GM12874 (cell line): ENCODE results near the gene FAM200A.

Experiments
- CTCF ChIP-seq: IDR thresholded peaks from 2 replicates; pipeline ENCODE4 v1.5.1; 2011; ENCODE audit warnings: low read depth, mild to moderate bottlenecking, control low read depth, low read length, moderate library complexity; ENCODE audit not compliant: insufficient read depth

The FAM200A gene

DNA sequence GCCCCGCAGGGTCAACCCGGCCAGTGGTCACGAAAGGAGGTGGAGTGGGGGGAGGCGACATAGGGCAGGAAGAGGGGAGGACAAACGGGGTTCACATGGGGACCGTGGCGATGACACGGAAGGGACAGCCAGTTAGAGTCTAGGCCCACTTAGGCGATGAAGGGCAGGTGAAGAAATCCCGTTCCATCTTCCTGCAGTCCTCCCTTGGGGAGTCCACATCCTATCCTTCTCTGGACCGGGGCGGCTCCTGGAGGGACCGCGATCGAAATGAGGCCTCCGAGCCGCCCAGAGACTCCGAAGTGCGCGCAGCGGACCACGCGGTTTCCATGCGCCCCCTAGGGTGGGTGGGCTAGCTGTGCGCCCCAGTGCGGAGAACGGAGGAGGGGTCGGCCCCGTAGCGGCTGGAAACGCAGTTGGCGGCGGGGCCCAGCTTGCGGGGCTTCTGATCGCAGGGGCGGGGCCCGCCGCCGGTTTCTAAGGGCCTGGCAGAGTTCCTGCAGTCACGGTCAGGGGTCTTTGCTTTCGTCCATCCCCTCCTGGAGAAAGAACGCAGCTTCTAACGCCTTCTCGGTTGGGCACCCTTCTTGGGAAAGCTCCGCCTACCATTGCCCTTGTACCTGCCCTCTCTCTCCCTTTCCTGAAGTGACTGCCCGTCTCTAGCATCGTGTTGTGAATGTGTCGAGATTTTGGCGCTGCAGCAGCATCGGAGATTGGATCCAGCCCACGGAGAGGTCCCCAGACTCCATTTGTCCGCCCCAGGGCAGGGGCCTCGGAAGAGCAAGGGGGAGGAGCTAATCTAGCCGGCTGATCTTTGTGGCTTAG is 28.3 kb upstream of the FAM200A start:
- 0 out of 2 replicates have a peak, but pooled peaks have one; percentile 32 for TF ChIP-seq CTCF

DNA sequence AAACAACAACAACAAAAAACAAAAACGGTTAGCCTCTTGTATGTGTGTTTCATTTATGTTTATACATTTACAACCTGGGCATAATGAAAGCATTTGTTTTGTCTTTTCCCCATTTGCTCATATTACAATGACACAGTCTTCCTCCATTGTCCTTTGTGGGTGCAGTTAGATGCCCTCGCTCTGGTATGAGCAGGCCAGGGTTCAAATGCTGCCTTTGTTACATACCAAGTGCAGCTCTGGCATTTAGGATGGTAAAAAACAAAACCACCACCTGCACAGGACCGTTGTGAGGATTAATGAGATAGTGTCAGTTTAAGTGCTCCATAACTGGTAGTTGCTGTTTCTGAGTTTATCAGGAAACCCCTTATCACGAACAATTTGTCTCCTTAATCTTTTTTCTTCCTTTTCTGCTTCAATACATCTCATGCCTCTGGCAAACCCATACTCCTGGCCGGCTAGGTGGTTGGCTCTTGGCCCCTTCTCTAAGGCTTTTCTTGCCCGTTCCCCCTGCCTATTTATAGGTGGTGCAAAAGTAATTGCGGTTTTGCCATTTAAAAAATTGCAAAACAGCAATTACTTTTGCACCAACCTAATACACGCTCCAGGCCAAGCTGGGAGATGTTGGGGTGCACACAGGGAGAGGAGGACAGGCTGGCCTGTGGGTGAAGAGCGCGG is 27.5 kb upstream of the FAM200A start:
- no peak for TF ChIP-seq CTCF

DNA sequence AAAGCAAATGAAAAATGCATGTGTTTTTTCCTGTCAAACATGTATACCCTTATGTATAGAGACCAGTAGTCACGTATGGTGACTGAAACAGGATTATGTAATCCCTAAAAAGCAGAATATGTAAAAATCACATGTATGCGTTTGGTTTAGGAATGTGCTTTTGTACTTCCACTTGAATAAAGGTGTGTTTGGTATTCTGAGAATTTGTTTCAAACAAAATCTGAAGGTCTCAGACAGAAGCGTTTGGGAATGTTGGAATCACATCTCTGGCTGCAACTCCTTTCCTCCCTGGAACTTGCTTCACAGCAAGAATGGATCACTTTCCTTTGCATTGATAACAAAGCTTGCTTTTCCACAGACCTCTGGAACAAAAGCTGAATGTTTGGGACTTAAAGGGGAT is 24.3 kb upstream of the FAM200A start:
- TF ChIP-seq CTCF: no peak

DNA sequence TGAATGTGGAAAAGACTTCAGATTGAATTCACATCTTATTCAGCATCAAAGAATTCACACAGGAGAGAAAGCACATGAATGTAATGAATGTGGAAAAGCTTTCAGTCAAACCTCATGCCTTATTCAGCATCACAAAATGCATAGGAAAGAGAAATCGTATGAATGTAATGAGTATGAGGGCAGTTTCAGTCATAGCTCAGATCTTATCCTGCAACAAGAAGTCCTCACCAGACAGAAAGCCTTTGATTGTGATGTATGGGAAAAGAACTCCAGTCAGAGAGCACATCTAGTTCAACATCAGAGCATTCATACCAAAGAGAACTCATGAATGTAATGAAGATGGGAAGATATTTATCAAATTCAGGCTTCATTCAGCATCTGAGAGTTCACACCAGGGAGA is 21.3 kb upstream of the FAM200A start:
- TF ChIP-seq CTCF: no peak

GRCh38 chr7:99571768-99572167 is 19.9 kb upstream of the FAM200A start:
- TF ChIP-seq CTCF: no peak

DNA sequence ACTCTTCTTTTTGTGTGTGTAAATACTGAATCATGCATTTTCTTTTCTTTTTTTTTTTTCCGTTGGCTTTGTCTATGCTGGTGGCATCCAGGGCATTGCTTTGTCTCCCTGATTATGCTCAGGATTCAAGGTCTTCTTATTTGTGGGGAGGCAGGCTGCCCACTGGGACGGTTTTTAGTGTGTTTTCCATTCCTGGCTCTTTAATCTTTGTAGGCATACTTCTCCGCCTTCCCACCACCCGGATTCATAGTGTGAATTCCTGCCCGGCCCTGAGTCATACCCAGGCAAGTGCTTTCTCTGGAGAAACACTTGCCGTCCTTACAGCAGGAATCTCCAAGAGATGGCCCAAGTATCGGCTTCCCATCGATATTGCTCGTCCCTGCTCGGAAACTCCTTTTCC is 11.7 kb upstream of the FAM200A start:
- TF ChIP-seq CTCF: no peak

DNA sequence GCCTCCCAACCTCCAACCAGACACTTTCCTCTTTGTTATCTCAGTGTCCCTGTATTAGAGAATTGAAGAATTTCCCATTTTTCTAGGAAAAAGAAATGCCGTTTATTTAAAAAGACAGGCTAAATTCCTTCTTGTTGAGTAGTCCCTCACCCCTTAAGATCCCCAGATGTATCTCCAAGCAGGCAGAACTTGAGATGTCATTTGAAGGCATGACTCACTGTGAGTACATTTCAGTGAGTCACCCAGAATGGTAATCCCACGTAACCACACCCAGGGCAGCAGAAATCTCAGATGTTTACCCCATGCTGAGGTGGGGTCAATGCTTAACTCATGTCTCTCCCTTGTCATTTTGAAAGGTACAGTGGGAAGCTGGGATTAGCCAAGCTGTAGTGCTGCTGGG is 10.9 kb upstream of the FAM200A start:
- no peak for TF ChIP-seq CTCF
